Activated CD4-positive, CD25-positive, alpha-beta regulatory T cell treated with anti-CD3 and anti-CD28 coated beads, Interleukin-2, amount 50 U/mL, for 16 hours (primary cell): ENCODE data around the gene CCL27.

Experiments used
- DNase-seq: peaks from one replicate; pipeline ENCODE4 v3.0.0-alpha.2; 2020; ENCODE audit warnings: low read depth, low spot score

The CCL27 gene

DNA sequence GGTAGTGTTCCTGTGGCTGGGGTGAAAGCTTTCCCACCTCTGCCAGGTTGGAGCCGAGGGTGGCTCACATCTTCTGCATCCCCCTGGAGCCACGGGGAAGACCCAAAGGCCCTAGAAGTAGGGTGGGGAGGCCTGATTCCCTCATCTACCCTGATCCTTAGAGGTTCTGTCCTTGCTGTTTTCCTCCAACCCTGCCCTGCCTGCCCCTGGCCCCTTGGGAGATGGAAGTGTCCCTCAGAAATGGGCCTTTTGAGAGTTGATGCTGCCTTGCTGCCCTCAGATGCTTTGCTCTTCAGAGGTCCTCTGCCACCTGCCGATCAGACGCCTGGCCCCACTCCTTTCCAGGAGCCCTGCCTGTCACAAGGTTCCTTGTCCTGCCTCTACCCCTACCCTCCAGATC lies 22.4 kb upstream of the CCL27 start:
- DNase-seq = no peak

DNA sequence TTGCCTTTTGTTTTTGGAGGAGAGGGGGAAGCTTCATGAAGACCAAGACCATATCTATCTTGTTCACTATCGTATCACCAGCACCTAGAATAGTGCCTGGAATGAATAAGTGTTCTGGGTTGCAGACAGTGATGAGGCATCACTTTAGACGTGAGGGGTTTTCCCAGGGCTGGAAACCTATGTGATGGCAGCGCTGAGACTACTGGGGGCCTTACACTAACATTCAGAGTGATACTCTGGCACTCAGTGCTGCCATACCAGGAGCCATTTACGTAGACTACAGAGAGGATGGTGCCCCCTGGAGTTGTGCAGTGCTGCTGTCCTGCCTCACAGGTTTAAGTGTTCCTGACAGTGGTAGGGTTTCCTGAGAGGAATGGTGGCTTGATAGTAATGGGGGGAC lies 21.7 kb upstream of the CCL27 start:
- no peak for DNase-seq

DNA sequence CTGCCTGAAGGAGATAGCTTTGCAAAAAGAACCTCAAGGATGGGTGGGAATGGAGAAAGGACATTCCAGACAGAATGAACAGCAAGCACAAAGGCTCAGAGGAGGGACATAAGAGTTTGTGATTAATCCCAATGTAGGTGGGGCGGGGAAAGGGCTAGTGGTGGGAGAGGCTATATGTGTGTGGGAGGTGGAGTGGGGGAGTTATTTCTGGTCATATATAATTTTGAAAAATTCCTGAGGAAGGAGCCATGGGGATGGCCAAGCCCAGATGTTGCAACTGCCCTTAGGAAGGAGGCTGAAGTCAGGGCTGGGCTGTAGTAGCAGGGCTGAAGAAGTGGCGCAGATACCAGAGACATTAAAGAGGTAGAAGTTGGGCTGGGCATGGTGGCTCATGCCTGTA lies 13.4 kb upstream of the CCL27 start:
- no peak for DNase-seq

DNA sequence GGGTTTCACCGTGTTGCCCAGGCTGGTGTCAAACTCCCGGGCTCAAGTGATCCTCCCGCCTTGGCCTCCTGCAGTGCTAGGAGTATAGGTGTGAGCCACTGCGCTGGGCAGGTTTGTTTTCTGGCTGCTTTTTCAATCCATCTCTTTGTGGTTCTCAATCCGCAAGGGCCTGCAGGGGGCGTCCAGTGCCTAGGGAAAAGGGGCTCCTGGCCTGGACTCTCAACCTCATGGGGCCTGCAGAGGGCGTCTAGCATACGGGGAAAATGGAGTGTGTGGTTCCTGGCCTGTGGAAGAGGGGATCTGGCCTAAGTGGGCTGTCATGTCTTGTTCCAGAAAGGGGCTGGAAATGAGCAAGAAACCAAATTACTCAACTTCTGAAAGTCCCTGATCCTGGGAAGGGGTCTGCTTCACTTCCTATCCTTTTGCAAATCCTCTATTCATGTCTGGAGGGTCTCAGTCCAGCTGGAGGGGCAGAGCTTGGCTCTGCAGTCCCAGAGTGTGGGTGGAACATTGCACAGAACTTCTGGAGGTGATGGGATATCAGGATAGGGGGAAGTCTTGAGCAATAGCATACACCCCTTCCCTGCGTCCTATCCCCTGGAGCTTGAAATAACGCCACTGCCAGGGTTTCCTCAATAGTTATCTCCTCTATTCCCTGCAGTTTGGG lies 12.7 kb upstream of the CCL27 start:
- DNase-seq = no peak

DNA sequence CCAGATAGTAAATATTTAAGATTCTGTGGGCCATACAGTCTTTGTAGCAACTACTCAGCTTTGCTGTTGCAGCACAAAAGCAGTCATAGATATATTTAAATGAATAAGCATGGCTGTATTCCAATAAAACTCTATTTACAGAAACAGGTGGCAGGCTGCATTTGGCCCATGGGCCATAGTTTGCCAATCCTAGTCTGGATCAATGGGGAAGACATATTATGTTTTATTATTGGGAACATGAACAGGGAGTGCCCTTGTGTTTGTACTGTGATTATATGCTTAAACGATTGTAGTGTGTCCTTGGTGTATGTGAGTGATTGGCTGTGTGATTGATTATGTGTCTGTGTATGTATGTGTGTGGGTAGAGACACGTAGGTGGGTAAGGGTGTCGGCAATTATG lies 12.0 kb upstream of the CCL27 start:
- DNase-seq = no peak

DNA sequence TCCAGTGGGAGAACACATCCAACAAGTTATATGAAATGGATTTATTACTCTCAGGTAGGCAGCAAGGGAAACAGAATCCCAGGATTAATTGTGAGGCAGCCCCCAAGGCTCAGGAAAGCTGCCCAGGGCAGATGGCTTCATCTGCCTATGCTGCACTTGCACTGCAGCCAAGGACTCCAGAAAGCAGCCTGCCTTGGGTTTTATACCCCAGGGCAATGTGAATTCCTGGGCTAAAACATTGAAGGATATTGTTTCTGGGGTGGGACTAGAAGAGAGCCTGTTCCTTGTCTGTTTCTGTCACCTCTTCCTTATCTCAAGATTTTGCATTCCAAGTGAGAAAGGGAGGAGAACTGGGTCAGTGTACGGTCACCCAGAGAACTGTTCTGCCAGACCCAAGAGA lies 8.8 kb upstream of the CCL27 start:
- DNase-seq = no peak

DNA sequence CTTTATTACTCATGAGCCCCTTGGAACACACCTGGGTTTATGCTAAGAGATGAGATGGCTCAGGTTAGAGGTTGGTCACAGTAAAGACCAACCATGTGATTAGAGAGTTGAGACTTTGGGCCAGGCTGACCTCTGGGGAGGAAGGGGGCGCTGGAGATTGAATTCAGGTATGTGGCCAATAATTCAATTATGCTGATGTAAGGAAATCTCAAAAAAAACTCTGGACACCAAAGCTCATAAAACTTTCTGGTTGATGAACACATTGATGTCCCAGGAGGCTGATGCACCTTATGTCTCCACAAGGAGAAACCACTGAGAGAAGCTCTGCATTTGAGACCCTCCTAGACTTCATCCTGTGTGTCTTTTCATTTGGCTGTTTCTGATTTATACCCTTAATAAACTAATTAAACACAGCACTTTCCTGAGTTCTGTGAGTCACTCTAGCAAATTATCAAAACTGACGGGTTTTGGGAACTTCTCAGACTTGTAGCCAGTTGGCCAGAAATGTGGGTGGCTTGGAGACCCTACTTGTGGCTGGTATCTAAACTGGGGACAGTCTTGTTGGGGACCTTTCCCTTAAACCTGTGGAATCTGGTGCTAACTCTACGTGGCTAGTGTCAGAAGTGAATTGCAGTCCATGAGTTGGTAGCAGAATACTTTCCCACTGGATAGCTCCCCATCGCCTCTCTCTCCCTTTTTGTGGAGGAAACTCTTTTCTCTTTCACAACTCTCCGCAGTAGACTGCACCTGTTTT lies 7.5 kb upstream of the CCL27 start:
- no peak for DNase-seq

DNA sequence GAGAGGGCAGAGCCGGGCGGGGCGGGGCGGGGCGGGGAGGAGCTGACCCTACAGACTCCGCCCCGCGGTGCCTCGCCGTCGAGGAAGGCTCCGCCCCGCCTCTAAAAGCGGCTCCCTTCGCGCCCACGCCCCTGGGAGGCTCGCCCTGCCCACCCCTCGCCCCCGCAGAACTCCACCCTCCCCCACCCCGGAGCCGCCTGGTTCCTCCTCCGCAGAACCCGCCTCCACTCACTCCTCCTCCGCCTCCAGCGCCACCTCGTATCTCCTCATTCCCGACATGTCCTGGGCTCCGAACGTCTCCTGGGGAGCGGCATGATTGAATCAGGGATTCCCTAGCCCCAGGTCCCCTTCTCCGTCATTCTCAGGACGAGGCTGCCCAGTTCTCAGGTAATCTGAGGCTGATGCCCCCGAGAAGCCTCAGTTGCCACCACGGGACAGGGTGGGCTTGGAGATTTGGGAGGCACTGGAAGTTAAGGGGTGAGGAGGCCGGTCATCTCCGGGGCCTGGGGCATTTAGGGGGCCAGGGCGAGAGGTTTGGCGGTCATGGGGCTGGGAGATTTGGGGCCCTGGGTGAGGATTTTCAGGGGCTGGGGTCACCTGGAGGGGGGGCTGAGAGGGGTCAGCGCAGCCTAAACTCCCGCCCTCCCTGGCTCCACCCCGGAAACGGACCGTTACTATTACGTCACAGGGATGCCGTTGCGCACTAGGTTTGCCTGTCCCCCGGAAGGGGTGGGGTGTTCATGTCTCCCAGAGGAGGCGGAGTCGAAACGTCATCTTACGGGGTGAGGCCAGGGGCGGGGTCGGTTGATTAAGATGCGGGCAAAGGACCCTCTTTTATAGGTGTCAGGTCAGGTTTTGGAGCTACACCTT lies 3.2 kb upstream of the CCL27 start:
- peak; percentile 81 for DNase-seq

DNA sequence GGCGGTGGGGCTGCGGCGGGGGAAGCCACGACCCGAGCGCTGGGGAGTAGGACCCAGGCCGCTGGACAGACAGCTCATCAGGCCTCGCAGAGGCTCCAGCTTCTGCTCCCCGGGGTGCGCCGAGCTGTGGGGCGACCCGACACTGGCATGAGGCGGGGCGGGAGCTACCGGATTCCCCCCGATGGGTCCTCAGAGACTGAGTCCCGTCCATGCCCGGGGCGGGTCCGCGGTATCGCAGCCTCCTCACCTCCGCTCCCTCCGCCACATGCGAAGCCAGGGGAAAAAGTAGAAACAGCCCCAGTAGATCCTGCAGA lies 2.6 kb upstream of the CCL27 start:
- no peak for DNase-seq

DNA sequence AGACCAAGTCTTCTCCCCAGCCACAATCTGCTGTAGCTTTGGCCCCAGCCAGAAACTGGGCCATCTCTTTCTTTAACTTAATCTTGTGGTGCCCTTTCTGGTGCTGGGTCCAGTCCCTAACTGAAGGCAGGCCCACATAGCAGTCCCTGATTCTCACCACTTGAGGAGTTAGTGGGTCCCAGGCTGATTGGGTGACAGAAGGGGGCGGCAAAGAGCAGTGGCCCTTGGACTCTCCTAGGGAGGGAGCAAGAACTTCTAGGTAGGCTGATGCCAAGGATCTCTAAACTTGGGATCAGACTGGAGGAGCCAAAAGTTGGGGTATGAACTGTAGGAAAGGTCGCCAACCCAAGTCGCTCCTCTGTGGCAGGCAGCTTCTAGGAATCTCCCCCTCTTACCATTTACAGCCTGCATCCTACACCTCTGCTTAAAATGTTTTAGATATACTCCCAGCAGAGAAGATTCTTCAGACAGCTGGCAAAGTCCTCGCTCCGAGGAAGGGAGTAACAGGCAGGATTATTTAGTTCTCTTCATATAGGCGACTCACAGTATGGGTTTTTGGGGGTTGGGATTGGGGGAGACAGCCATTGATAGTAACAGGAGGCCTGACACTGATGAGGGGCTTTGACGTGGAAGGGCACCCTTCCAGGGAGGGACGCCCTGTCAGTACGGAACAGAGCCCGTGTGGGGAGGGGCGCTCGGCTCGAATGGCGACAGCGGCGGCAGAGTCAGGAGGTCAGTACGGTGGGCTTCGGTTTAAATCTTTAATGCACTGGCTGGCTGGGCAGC lies 2.0 kb upstream of the CCL27 start:
- DNase-seq = peak; percentile 50

DNA sequence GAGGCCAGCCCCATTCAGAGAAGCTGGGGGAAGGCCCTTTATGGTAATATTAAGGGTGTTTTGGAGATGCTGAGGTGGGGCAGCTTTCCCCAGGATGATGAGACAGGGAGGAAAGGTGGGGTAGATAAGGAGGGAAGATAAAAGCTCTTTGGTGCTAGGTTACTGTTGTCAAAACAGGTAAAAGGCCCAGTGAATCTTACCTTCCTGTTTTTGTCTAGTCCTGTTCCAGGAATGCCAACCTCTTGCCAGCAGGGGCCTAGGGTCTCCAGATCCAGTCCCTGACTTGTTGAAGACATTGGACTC lies 797 bp upstream of the CCL27 start:
- DNase-seq = no peak

DNA sequence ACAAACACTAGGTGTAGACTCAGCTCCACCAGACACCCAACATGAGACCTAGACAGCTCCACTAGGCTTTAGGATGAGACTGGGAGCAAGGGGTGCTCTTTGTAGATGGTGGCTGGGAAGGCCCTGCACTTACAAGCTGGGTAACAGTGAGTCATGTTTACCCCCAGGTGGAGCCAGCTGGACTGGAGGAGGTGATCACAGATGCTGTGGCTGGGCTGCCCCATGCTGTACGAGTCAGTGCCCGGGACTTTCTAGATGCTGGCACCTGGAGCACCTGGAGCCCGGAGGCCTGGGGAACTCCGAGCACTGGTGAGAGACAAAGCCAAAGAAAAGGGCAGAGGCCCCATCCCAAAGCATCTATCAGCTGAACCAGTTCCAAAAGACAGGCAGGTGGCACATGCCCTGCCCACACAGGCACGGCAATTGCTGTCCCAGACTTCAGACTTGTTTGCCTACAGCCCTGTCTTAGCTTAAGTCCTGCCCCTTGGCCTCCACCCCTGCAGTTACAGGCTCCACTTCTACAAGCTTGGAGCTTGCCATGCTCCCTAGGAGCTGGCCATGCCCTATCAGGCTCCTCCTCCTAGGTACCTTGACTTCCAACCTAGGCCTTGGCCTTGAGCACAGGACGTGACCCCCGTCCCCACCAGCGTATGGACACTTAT lies 2.7 kb downstream of the CCL27 start:
- DNase-seq = no peak

DNA sequence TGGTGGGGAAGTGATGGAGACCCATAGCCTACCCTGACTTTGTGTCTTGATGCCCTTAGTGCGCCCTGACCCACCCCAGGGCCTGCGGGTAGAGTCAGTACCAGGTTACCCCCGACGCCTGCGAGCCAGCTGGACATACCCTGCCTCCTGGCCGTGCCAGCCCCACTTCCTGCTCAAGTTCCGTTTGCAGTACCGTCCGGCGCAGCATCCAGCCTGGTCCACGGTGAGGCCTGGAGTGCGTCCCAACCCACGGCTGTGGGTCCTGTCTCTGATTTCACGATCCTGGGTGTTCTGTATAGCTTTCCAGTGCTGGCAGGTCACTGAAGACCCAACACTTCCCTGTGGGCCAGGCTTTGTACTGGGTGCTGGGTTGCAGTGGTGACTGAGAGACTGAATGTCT lies 4.0 kb downstream of the CCL27 start:
- no peak for DNase-seq

DNA sequence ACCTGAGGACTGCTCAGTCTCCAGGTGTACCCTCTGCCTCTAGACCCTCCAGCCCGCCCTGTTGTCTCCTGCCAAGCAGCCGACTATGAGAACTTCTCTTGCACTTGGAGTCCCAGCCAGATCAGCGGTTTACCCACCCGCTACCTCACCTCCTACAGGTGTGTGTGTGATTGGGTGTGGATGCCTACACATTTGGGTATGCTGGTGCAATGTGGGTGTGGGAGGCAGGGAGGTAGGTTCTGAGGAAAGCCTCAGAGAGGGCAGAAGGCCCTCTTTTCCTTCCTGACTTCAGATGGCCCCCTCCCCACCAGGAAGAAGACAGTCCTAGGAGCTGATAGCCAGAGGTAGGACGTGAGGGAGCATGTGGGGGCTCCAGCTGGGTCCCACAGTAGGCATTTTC lies 5.5 kb downstream of the CCL27 start:
- DNase-seq = no peak

DNA sequence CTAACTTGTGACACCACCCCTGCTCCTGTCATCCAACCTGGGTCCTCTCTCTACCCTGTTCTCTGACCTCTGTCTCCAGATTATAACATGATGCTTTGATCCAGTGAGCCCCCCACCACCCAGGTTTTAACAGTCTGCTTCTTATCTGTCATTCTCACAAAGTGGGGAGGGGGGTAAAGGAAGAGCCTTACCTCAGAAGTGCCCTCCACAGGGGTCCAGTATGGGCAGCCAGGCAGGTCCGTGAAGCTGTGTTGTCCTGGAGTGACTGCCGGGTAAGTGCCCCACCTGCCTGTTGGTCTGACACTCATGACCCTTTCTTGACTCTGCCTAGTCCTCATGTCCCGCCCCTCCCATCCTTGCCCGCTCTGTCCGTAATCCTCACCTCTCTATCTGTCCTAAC lies 7.1 kb downstream of the CCL27 start:
- no peak for DNase-seq

DNA sequence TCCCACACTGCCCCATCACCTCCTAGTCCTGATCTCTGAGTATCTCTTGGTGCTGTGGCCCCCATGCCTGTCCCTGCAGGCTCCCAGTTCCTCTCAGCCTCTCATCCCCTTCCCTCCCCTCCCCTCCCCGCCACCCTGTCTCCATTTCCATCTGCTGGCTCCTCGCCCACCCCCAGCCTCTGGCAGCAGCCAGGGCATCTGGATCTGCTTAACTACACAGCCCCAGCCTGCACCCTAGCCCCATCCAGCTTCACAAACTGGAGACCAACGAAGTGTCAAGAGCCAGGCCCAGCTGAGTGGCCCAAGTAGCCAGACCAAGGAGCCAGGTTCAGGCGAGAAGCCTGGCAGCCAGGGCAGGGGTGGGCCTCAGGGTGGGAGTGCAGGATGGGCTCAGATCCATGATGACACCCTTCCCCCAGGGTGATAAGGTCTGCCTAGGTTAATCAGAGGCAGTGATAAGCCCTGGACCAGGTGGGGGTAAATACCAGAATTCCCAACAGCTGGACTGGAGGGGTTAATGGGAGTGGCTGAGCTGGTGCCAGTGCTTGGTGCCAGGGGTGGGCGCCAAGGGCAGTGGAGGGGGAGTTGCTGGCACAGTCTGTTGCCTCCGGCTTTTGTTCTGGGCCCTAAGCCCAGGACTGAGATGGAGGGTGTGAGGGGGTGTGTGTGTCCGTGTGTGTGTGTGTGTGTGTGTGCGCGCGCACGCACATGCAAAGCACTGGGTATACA lies 8.0 kb downstream of the CCL27 start:
- no peak for DNase-seq

DNA sequence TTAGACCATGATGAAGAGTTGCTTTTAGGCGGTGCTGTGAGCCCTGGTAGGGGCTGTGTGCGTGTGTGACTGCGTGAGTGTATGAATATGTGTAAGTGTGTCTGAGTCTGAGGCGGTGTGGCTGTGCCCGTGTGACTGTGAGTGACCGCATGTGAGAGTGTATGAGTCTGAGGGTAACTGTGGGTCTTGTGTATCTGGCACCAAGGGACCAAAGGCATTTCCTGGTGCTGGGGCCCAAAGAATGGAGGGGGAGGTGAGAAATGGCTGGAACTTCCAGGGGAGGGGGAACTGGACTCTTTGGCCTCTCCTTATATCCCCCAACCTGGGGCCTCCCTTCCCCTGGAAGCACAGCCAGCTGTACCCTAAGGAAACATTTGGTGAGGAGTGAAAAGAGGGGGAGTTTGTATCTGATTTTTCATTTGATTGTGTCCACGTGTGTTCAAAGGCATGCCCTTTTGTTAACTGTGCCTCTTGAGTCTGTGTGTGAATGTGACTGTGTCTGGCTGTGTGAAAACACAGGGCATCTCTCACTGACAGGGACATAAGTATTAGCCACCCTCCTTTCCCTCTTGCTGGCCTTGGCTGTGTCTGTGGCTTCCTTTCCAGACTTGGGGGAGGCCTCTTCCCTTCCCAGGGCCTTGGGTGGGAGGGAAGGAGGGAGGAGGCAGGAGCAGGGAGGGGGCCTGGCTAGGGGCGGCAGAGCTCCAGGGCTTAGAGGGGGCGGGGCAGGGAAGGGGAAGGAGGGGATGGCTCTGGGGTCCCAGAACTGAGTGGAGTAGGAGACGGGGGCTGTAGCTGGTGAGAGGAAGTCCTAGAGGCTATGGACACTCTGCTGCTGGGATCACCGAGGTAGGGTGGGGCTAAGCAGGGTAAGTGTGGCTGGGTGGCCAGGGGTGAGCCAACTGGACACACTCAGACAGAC lies 9.0 kb downstream of the CCL27 start:
- DNase-seq = no peak

DNA sequence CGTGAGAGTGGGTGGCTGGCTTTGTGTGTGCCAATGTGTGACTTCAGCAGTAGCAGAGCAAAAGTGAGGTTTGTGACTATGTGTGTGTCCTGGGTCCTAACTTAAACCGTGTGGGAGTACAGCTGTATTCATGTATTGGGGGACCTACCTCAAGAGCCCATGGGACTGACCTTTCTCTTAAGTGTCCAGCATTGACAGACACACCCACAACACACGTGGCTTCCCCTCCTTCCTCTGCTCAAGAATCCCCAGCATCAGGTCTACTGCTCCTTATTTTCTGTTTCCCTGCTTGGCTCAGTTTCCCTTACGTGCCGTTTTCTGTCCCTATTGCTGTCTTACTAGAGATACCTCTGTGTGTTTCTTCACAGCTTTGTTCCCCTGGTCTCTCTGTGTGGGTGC lies 9.9 kb downstream of the CCL27 start:
- no peak for DNase-seq

DNA sequence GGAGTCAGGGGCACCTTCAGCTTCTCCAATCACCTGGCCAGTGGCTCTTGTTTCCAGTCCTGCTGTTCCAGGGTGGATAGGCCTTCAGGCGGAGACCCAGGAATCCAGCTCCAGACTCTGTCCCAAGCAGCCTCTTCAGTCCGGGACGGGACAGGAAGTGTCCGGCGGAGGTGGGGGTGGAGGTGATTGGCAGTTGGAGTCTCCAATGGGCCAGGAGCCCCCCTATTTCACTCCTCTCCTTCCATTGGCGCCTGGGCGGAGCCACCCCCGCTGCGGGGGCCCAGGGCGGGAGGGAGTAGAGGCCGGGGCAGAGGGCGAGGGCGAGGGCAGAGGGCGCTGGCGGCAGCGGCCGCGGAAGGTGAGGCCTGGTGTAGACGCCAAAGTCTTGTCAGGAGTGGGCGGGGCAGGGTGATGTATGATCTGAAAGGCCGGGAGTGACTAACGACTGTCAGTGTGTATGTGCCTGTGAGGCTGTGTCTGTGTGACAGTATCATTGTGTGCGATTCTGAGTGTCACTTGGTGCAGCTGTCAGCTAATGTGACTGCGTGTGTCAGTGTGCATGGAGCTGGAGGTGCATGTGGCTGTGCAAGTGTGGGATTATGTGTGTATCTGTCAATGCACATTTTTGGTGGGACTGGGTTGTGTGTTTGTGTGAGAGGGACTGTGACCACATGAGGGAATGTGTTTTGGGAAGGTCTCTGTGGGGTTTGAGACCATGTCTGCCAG lies 10.4 kb downstream of the CCL27 start, which contains the start of gene IL11RA:
TSS of gene IL11RA (plus strand) at position 310 of the 726 bp plus-strand sequence. CDS start 3,033 bp downstream, outside the sequence.
- no peak for DNase-seq
